NB4 (cell line): ENCODE results near the gene KIAA1671.

Experiments used
- DNase-seq: peaks from one replicate; pipeline ENCODE4 v3.0.0; 2010; ENCODE audit warnings: low read depth
- H3K4me3 ChIP-seq: one replicate; pipeline ENCODE4 v1.5.1; 2011; ENCODE audit warnings: mild to moderate bottlenecking, low read depth, low read length, moderate library complexity
- MYC ChIP-seq: IDR thresholded peaks from 2 replicates; pipeline ENCODE4 v1.6.1; 2011; ENCODE audit warnings: low read depth, low read length
- POLR2A ChIP-seq: IDR thresholded peaks from 2 replicates; pipeline ENCODE4 v1.6.1; 2011; ENCODE audit warnings: mild to moderate bottlenecking; ENCODE audit not compliant: insufficient read length; ENCODE audit errors: extremely low read depth
- TF ChIP-seq, protein P1 (sequence below): IDR thresholded peaks from 2 replicates; pipeline ENCODE4 v1.6.1; 2011; ENCODE audit warnings: low read depth, low read length
- TF ChIP-seq, protein P2 (sequence below): IDR thresholded peaks from one replicate; pipeline ENCODE4 v1.5.1; 2012; ENCODE audit warnings: low read depth, low read length

KIAA1671 gene

DNA sequence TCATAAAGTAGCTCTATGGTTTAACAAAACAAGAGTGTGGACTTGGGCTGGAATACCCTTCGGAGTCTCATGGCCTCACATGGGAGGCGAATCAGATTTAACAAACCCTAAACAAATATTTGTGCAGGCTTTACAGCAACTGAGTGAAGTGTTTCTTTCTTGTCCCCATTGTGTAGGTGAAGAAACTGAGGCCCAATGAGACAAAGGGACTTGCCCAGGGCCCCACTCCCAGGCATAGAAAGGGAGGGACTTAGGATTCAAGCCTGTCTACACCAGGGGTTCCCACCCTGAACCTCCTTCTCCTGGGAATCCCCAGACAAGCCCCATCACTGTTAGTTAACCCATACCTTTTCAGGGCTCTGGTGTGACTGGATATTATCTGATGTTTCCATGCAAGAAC lies 192.0 kb downstream of the KIAA1671 start:
- TF ChIP-seq MYC (no peak), POLR2A (no peak)
- TF ChIP-seq, protein P1, sequence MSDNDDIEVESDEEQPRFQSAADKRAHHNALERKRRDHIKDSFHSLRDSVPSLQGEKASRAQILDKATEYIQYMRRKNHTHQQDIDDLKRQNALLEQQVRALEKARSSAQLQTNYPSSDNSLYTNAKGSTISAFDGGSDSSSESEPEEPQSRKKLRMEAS, result no peak
- TF ChIP-seq, protein P2, sequence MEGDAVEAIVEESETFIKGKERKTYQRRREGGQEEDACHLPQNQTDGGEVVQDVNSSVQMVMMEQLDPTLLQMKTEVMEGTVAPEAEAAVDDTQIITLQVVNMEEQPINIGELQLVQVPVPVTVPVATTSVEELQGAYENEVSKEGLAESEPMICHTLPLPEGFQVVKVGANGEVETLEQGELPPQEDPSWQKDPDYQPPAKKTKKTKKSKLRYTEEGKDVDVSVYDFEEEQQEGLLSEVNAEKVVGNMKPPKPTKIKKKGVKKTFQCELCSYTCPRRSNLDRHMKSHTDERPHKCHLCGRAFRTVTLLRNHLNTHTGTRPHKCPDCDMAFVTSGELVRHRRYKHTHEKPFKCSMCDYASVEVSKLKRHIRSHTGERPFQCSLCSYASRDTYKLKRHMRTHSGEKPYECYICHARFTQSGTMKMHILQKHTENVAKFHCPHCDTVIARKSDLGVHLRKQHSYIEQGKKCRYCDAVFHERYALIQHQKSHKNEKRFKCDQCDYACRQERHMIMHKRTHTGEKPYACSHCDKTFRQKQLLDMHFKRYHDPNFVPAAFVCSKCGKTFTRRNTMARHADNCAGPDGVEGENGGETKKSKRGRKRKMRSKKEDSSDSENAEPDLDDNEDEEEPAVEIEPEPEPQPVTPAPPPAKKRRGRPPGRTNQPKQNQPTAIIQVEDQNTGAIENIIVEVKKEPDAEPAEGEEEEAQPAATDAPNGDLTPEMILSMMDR, result no peak
- no peak overlapping the region for H3K4me3 ChIP-seq
- DNase-seq, result no peak

DNA sequence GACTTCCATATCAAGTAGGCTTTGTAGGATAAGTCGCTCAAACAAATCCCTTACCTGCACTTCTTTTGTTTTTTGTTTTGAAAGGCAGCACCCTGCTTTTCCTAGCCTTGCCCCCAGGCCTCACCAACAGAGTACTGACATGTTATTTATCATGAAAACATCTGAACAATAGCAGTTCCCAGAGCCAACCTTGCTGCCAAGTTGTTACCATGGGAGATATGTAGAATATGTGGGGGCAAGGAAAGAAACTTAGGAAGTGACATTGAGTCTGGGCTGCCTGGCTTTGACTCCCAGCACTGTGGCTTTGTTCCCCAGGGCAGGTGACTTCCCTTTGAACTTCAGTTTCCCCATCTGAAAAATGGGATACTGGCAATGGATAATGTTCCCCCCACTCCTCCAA lies 193.8 kb downstream of the KIAA1671 start:
- no peak overlapping the region for H3K4me3 ChIP-seq
- TF ChIP-seq, protein P1, result no peak
- TF ChIP-seq MYC (no peak), POLR2A (no peak)
- TF ChIP-seq, protein P2, result no peak
- DNase-seq, result no peak

DNA sequence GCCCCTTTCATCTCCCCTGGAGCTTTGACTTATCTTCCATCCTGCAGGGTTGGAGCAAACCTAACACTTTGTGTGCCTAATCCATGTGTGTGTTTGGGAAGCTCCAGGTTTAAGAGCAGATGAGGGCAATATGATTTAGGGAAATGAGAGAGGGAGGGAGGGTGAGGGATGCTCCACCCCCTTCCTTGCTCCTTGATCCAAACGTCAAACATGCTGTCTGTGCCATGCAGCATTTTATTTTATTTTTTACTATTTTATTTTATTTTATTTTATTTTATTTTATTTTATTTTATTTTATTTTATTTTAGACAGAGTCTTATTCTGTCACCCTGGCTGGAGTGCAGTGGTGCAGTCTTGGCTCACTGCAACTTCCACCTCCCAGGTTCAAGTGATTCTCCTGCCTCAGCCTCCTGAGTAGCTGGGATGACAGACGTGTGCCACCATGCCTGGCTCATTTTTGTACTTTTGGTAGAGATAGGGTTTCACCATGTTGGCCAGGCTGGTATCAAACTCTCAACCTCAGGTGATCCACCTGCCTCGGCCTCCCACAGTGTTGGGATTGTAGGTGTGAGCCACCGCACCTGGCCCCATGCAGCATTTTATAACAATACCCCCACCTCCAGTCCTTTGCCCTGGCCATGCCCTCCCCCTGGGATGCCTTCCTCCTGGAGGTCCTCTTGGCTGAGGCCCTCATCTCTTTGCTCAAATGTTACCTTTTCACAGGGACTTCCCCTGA lies 194.6 kb downstream of the KIAA1671 start:
- DNase-seq, result no peak
- TF ChIP-seq MYC, result no peak
- H3K4me3 ChIP-seq, result no peak overlapping the region

DNA sequence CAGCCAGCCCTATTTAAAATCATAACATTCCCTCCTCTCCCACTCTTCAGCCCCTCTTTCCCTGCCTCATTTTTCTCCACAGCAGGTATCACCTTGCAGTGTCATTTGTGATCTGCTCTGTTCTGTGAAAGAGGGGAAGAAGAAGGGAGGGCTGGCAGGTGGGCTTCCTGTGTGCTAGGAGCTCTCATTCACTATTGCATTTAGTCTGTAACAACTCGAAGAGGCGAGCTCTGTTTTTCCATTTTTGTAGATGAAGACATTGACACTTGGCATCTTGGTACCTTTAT lies 195.1 kb downstream of the KIAA1671 start:
- no peak overlapping the region for H3K4me3 ChIP-seq
- DNase-seq, result no peak
- TF ChIP-seq, protein P1, result no peak
- TF ChIP-seq POLR2A (no peak), MYC (no peak)
- TF ChIP-seq, protein P2, result no peak

DNA sequence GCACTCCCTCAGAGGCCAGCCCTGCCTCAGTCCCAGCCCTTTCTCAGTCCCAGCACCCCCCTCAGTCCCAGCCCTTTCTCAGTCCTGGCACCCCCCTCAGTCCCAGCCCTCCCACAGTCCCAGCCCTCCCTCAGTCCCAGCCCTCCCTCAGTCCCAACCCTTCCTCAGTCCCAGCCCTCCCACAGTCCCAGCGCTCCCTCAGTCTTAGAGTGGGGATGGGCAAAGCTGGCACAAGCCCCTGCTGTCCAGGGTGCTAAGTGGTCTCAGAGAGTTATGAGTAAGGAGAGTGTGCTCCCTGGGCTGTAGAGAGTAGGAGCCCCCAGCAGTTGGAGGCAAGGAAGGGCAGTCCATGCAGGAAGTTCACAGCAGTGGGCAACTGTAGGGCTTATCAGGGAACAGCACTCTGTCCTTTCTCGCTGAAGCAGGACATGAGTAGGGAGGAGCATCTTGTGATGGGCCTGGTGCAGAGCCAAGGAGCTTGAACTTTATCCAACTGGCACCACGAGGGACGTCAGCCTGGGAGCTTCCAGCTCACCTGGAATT lies 195.7 kb downstream of the KIAA1671 start:
- no peak for DNase-seq
- TF ChIP-seq, protein P2, result no peak
- TF ChIP-seq MYC, result no peak
- no peak overlapping the region for H3K4me3 ChIP-seq

DNA sequence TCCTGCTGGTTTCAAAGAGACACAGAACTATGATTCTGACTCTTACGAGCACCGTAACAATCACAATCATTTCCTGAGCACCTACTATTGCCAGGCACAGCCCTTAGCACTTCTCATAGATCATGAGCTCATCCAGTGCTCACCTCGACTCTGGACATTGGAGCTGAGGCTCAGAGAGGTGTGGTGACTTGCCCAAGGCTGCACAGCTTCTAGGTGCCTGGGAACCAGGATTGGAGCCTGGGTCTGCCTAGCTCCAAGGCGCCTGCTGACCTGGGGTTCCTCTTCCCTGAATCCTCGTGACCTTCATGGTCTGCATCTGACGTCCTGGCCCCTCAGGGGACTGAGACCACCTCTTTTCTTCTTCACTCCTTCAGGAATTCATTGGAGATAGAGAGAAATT lies 196.5 kb downstream of the KIAA1671 start:
- no peak for DNase-seq
- H3K4me3 ChIP-seq, result no peak overlapping the region
- no peak for TF ChIP-seq MYC
- TF ChIP-seq, protein P1, result no peak
- TF ChIP-seq, protein P2, result no peak
- TF ChIP-seq POLR2A, result no peak
